H9 (cell line): ENCODE measurements around the gene EFNA3. TPM values are rescaled to one million over a fixed set of nuclear protein-coding genes. Genes with fewer than 3 reads are reported as not detected.

Source experiments
- DNase-seq: peaks from one replicate; pipeline ENCODE4 v3.0.0-alpha.2; 2017
- H2AFZ ChIP-seq: one replicate; pipeline ENCODE4 v1.6.1; 2013; ENCODE audit warnings: mild to moderate bottlenecking, low read length, control low read depth, moderate library complexity
- H2AK5ac ChIP-seq: 2 replicates; pipeline ENCODE4 v1.6.1; 2013; ENCODE audit warnings: low read length, control low read depth, mixed read lengths; ENCODE audit not compliant: insufficient read length
- H2BK120ac ChIP-seq: one replicate; pipeline ENCODE4 v1.6.1; 2013; ENCODE audit warnings: low read depth, mild to moderate bottlenecking, low read length, control low read depth, inconsistent platforms; ENCODE audit not compliant: poor library complexity, severe bottlenecking
- H2BK12ac ChIP-seq: 2 replicates; pipeline ENCODE4 v1.6.1; 2013; ENCODE audit warnings: low read length, control low read depth, mixed read lengths, low read depth; ENCODE audit not compliant: insufficient read length
- H2BK15ac ChIP-seq: 2 replicates; pipeline ENCODE4 v1.6.1; 2013; ENCODE audit warnings: low read depth, low read length, control low read depth
- H2BK20ac ChIP-seq: one replicate; pipeline ENCODE4 v1.6.1; 2013; ENCODE audit warnings: low read depth, mild to moderate bottlenecking, low read length, control low read depth, inconsistent platforms; ENCODE audit not compliant: poor library complexity, severe bottlenecking
- H2BK5ac ChIP-seq: 2 replicates; pipeline ENCODE4 v1.6.1; 2013; ENCODE audit warnings: low read length, control low read depth, mixed read lengths; ENCODE audit not compliant: insufficient read length
- H3K14ac ChIP-seq: 2 replicates; pipeline ENCODE4 v1.6.1; 2013; ENCODE audit warnings: low read length, control low read depth; ENCODE audit not compliant: insufficient read depth
- H3K18ac ChIP-seq: 2 replicates; pipeline ENCODE4 v1.6.1; 2013; ENCODE audit warnings: low read depth, mild to moderate bottlenecking, mixed read lengths, low read length, control low read depth; ENCODE audit not compliant: insufficient read length
- H3K23ac ChIP-seq: 2 replicates; pipeline ENCODE4 v1.6.1; 2013; ENCODE audit warnings: low read length, control low read depth, mixed read lengths, low read depth; ENCODE audit not compliant: insufficient read length
- H3K23me2 ChIP-seq: 2 replicates; pipeline ENCODE4 v1.6.1; 2013; ENCODE audit warnings: low read depth, mild to moderate bottlenecking, mixed read lengths, low read length, control low read depth; ENCODE audit not compliant: insufficient read length, poor library complexity, severe bottlenecking
- H3K27ac ChIP-seq: 2 replicates; pipeline ENCODE4 v1.5.1; 2013; ENCODE audit warnings: low read length, control low read depth, mixed read lengths, low read depth; ENCODE audit not compliant: insufficient read length
- H3K27me3 ChIP-seq: 2 replicates; pipeline ENCODE4 v1.6.1; 2013; ENCODE audit warnings: low read length, control low read depth, inconsistent platforms; ENCODE audit not compliant: insufficient read depth
- H3K4ac ChIP-seq: 2 replicates; pipeline ENCODE4 v1.6.1; 2013; ENCODE audit warnings: low read depth, mild to moderate bottlenecking, control low read depth, inconsistent platforms, low read length, moderate library complexity
- H3K4me1 ChIP-seq: 2 replicates; pipeline ENCODE4 v1.6.1; 2013; ENCODE audit warnings: low read length, control low read depth, inconsistent platforms; ENCODE audit not compliant: insufficient read depth
- H3K4me2 ChIP-seq: 2 replicates; pipeline ENCODE4 v1.6.1; 2013; ENCODE audit warnings: low read length, control low read depth, mixed read lengths; ENCODE audit not compliant: insufficient read length, insufficient read depth
- H3K56ac ChIP-seq: 2 replicates; pipeline ENCODE4 v1.6.1; 2013; ENCODE audit warnings: low read depth, mild to moderate bottlenecking, mixed read lengths, low read length, control low read depth; ENCODE audit not compliant: insufficient read length
- H3K79me1 ChIP-seq: 2 replicates; pipeline ENCODE4 v1.6.1; 2013; ENCODE audit warnings: low read depth, mild to moderate bottlenecking, moderate library complexity, low read length, control low read depth, inconsistent platforms; ENCODE audit not compliant: insufficient read depth, poor library complexity, severe bottlenecking
- H3K79me2 ChIP-seq: 2 replicates; pipeline ENCODE4 v1.6.1; 2013; ENCODE audit warnings: low read length, control low read depth, inconsistent platforms; ENCODE audit not compliant: insufficient read depth
- H3K9ac ChIP-seq: 2 replicates; pipeline ENCODE4 v1.6.1; 2013; ENCODE audit warnings: low read length, control low read depth, mixed read lengths; ENCODE audit not compliant: insufficient read length; ENCODE audit errors: extremely low read depth
- H3K9me3 ChIP-seq: one replicate; pipeline ENCODE4 v1.6.1; 2013; ENCODE audit warnings: low read depth, low read length, inconsistent platforms; ENCODE audit not compliant: control insufficient read depth
- H3T11ph ChIP-seq: one replicate; pipeline ENCODE4 v1.6.1; 2013; ENCODE audit warnings: mild to moderate bottlenecking, low read length, control low read depth, inconsistent platforms
- H4K20me1 ChIP-seq: one replicate; pipeline ENCODE4 v1.6.1; 2013; ENCODE audit not compliant: control insufficient read depth, insufficient read length, insufficient read depth
- H4K5ac ChIP-seq: 2 replicates; pipeline ENCODE4 v1.6.1; 2013; ENCODE audit warnings: low read depth, mild to moderate bottlenecking, mixed read lengths, low read length, control low read depth; ENCODE audit not compliant: insufficient read length
- H4K8ac ChIP-seq: replicated peaks from 2 replicates; pipeline ENCODE4 v1.6.1; 2013; ENCODE audit warnings: low read length, control low read depth, mixed read lengths, low read depth; ENCODE audit not compliant: insufficient read length
- H4K91ac ChIP-seq: 2 replicates; pipeline ENCODE4 v1.6.1; 2013; ENCODE audit warnings: low read depth, mild to moderate bottlenecking, moderate library complexity, mixed read lengths, low read length, control low read depth; ENCODE audit not compliant: insufficient read length
- H3K27ac Mint-ChIP-seq, 3 experiments: 2 replicates in 2 of 3; 3 replicates in 1 of 3; pipeline ENCODE4 v1.8.0; 2020 to 2021; ENCODE audit warnings: mixed read lengths in 3 of 3, mild to moderate bottlenecking in 1 of 3, moderate library complexity in 1 of 3
- H3K27me3 Mint-ChIP-seq: 2 replicates; pipeline ENCODE4 v1.8.0; 2021; ENCODE audit warnings: low read depth, mild to moderate bottlenecking, moderate library complexity, mixed read lengths
- H3K36me3 Mint-ChIP-seq, 3 experiments: 2 replicates in 2 of 3; 3 replicates in 1 of 3; pipeline ENCODE4 v1.8.0; 2020 to 2021; ENCODE audit warnings: low read depth in 3 of 3, mixed read lengths in 3 of 3; ENCODE audit not compliant: insufficient read depth in 1 of 3
- H3K4me1 Mint-ChIP-seq, 2 experiments: 2 replicates each; pipeline ENCODE4 v1.8.0; 2020; ENCODE audit warnings: mixed read lengths in 2 of 2
- H3K4me3 Mint-ChIP-seq, 2 experiments: 2 replicates in 1 of 2; 3 replicates in 1 of 2; pipeline ENCODE4 v1.8.0; 2020 to 2021; ENCODE audit warnings: mild to moderate bottlenecking in 2 of 2, mixed read lengths in 2 of 2, moderate library complexity in 1 of 2
- H3K9me3 Mint-ChIP-seq, 2 experiments: 2 replicates in 1 of 2; 3 replicates in 1 of 2; pipeline ENCODE4 v1.8.0; 2020; ENCODE audit warnings: mild to moderate bottlenecking in 2 of 2, mixed read lengths in 2 of 2, moderate library complexity in 1 of 2
- CTCF ChIP-seq: fragments of 200-600 bp; sonication (generic); conservative IDR thresholded peaks from 3 replicates; pipeline ENCODE4 v1.8.0; 2021; ENCODE audit warnings: antibody characterized with exemption, mild to moderate bottlenecking
- WGBS: extraction: QIAGEN DNeasy Blood & Tissue Kit; methylation state at CpG from one replicate; pipeline ENCODE4 v1.1.7; 2013; ENCODE audit warnings: missing lambda C conversion rate, low lambda C conversion rate, mixed read lengths; ENCODE audit not compliant: insufficient read length; ENCODE audit errors: extremely low coverage; 5-methylcytosine and 5-hydroxymethylcytosine counted together
- total RNA-seq: library from RNA; stranded (reverse); gene quantifications from 2 replicates; pipeline ENCODE4 v1.2.1, GENCODE V29; 2021

The EFNA3 gene
- total RNA-seq, 1 experiment from 2014 or later: 3.9 TPM

DNA sequence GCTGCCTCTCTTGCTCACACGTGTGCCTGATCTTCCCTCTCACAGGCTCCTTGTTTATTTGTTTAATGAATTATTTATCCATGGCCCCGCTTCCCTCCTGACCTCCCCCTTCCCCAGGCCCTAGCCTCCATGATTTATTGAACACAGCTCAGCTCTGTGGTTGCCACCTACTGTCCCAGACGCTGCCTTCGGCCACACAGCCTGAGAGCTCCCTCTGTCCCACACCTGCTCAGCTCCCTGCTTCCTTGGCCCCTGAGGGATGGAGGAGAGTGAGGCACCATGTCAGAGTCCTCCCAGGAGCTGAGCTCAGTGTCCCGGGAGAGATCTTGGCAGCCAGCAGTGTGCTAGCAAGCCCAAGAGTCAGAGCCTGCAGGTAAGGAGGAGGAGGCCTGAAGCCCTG is 3.1 kb upstream of the EFNA3 start:
- H2AK5ac ChIP-seq: no peak overlapping the region
- no peak overlapping the region for H3T11ph ChIP-seq
- DNase-seq: no peak
- peaks cover 18% of the 10 kb centered on the region for H3K27me3 ChIP-seq
- H3K4me1 ChIP-seq: peaks cover 3% of the 10 kb centered on the region; the same call in 1 of the 2 replicates
- no peak overlapping the region for H2BK5ac ChIP-seq
- no peak overlapping the region for H3K27ac Mint-ChIP-seq
- no peak overlapping the region for H2BK12ac ChIP-seq
- no peak overlapping the region for H4K91ac ChIP-seq
- H3K79me1 ChIP-seq: no peaks in the 10 kb centered on the region
- no peak overlapping the region for H3K4ac ChIP-seq
- H3K27me3 Mint-ChIP-seq: peaks cover 81% of the 10 kb centered on the region
- no peak overlapping the region for H3K4me2 ChIP-seq
- H3K36me3 Mint-ChIP-seq: no peaks in the 10 kb centered on the region; a peak in 1 of 7 replicates
- no peak overlapping the region for H3K23ac ChIP-seq
- H3K9me3 Mint-ChIP-seq: peaks cover 0 to 2% of the 10 kb centered on the region in 2 experiments; a peak in 1 of 5 replicates
- no peaks in the 10 kb centered on the region for H4K20me1 ChIP-seq
- no peaks in the 10 kb centered on the region for H3K79me2 ChIP-seq
- no peak overlapping the region for H2BK15ac ChIP-seq
- TF ChIP-seq CTCF: no peak
- no peak overlapping the region for H3K18ac ChIP-seq
- H3K4me1 Mint-ChIP-seq: peaks cover 38 to 55% of the 10 kb centered on the region in 2 experiments
- no peak overlapping the region for H2BK120ac ChIP-seq
- H3K9me3 ChIP-seq: no peaks in the 10 kb centered on the region
- no CpG with 5 or more reads among the region's 5 CpGs for WGBS
- H4K5ac ChIP-seq: no peak overlapping the region
- no peak overlapping the region for H3K4me3 Mint-ChIP-seq
- H3K9ac ChIP-seq: no peak overlapping the region
- H3K23me2 ChIP-seq: peaks cover 19% of the 10 kb centered on the region
- no peak overlapping the region for H3K27ac ChIP-seq
- H3K56ac ChIP-seq: no peak overlapping the region
- H2AFZ ChIP-seq: no peak overlapping the region
- H2BK20ac ChIP-seq: no peak overlapping the region
- H4K8ac ChIP-seq: no peak overlapping the region
- no peak overlapping the region for H3K14ac ChIP-seq
